GM20431 (cell line): ENCODE results near the gene TFEC.
"Not testable (repeated sequence)": the region's sequence is repeated elsewhere in the genome, so short reads cannot be mapped to it uniquely, and the experiment has no call there.

ENCODE experiments used
- in situ Hi-C: fragments of 300-500 bp; cut with MseI, MboI; formaldehyde crosslinking; loops from one replicate; pipeline ENCODE4 v1.15.0; 2020; ENCODE audit warnings: low sequenced_read_pairs; ENCODE audit not compliant: unreplicated experiment

Gene TFEC

GRCh38 chr7:115933471-115933870, 97.1 kb downstream of the TFEC start:
- in situ Hi-C loops = no loop called here

DNA sequence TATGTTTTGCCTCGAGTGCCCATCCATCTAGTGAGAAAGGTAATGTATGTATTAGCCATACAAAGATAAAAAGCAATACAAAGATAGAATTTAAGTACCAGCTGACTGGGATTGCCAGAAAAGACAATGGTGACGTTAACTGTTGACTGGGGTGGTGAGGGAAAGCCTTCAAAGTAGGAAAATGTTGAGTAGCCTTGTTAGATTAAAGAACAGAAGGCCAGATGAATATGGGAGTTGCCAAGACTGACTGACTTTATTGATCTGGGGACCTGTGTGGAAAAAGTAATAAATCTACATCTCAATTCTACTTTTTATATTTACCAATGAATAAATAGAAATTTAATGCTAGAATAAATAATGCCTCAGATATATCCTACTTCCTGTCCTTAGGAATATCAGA, 97.7 kb downstream of the TFEC start:
- in situ Hi-C loops = no loop called here

DNA sequence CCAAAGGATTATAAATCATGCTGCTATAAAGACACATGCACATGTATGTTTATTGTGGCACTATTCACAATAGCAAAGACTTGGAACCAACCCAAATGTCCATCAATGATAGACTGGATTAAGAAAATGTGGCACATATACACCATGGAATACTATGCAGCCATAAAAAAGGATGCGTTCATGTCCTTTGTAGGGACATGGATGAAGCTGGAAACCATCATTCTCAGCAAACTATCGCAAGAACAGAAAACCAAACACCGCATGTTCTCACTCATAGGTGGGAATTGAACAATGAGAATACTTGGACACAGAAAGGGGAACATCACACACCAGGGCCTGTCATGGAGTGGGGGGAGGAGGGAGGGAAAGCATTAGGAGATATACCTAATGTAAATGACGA, 100.4 kb downstream of the TFEC start:
- in situ Hi-C loops = not testable (repeated sequence)

DNA sequence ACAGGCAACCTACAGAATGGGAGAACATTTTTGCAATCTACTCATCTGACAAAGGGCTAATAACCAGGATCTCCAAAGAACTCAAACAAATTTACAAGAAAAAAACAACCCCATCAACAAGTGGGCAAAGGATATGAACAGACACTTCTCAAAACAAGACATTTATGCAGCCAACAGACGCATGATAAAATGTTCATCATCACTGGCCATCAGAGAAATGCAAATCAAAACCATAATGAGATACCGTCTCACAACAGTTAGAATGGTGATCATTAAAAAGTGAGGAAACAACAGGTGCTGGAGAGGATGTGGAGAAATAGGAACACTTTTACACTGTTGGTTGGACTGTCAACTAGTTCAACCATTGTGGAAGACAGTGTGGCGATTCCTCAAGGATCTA, 100.8 kb downstream of the TFEC start:
- in situ Hi-C loops = not testable (repeated sequence)

DNA sequence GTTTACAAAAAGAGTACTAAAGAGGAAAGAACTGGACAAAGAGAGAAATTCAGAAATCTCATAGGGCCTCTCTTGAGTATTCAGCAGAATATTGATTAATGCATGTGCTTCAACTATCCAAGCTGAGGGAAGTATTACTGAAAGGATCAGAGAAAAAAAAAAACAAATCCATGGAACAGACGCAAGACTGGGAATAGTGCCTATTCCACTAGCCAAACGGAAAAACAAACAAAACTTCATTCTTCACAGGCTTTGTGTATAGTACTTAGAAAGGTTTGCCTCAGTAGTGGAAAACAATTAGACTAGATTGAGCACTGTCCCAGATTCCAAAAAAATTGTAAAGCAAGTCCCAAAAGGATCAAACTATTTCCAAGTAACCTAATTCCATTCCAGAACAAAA, 106.2 kb downstream of the TFEC start:
- in situ Hi-C loops = no loop called here

DNA sequence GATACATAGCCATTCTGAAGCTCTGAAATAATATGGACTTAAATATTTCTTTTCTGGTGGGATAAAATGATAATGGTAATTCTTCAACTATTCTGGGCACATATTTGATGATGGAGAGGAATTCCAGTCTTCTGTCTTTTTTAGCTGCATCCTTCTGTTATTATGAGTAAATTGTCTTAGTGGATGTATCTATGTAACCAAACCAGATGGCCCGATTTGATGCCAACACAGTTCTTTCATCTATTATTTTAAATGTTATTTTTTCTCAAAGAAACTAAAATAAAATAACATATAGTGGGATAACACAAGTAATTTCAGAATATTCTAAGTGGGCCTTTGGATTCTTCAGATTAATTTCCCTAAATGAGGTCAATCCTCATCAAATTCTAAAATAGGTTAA, 110.2 kb downstream of the TFEC start:
- in situ Hi-C loops = no loop called here

DNA sequence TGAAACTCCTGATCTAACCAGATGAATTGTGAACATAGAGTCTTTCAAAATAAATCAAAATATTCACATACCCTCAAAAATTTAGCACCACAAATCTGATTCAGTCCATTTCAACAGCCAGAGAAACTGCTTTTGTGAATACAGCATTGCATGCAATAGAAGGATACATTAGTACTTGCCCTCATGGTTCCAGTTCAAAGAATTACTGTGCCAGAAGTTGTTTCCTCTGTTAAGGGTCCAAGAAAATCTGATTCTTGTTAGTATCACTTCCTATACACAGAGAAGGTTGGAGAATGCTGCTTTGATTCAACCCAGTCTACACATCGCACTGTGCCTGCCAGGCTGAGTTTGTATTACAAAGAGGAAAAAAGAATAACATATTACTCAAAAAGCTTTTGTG, 115.6 kb downstream of the TFEC start:
- in situ Hi-C loops = no loop called here

GRCh38 chr7:115911465-115911864, 119.1 kb downstream of the TFEC start:
- in situ Hi-C loops = no loop called here

DNA sequence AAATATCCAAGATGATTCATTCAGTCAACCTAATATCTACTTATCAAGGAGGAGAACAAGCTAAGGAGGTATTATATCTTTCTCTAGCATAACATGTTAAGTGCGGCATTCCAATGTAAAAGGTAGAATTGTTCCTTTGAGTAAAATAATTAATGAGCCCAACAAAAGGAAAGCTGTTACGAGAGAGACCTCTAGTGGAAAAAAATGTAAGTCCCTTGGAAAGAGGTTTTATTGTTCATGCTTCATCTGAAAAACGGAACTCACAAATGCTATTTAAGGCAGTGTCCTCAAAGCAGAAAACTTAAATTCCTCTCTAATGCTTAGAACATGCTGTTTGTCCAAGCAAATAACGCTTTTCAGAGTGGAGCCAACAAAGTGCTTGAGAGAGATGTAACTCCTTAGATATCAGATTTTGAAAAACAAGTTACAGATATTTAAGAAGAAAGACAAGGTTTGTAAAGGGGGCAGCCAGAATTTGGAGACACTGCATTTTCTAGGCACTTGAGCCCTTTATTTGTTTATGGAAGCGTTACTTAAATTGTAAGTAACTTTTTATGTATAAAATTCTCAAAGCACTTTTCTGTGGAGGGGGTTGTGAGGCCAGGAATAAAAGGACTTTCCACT, 119.9 kb downstream of the TFEC start:
- in situ Hi-C loops = no loop called here

DNA sequence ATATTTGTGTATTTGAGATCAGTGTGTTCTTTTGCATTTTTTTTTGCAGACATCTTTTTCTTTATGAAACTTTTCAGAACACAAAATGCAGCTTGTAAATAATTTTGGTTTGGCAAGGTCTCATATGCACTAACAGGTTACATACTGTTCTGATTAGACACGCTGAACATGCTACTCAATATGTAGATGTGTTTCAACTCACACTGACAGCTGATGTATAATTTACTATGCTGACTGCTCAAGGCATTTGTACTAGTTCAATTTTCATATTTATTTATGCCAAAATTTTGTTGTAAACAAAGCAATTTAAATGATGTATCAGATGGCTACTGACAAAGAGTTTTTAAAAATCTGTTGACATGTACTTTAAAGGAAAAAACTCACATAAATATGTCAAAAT, 123.8 kb downstream of the TFEC start:
- in situ Hi-C loops = no loop called here

DNA sequence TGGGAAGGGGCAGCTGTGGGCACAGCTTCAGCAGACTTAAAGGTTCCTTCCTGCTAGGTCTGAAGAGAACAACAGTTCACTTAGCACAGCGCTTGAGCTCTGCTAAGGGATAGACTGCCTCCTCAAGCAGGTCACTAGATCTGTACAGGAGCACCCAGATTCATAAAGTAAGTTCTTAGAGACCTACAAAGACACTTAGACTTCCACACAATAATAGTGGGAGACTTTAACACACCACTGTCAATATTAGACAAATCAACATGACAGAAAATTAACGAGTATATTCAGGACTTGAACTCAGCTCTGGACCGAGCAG, 140.9 kb downstream of the TFEC start:
- in situ Hi-C loops = no loop called here

DNA sequence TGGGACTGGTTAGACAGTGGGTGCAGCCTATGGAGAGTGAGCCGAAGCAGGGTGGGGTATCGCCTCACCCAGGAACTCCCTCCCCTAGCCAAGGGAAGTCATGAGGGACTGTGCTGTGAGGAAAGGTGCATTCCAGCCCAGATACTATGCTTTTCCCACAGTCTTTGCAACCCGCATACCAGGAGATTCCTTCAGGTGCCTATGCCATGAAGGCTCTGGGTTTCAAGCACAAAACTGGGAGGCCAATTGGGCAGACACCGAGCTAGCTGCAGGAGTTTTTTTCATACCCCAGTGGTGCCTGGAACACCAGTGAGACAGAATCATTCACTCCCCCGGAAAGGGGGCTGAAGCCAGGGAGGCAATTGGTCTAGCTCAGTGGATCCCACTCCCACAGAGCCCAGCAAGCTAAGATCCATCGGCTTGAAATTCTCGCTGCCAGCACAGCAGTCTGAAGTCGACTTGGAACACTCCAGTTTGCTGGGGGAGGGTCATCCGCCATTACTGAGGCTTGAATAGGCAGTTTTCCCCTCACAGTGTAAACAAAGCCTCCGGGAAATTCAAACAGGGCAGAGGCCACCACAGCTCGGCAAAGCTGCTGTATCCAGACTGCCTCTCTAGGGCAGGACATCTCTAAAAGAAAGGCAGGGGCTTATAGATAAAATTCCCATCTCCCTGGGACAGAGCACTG, 141.4 kb downstream of the TFEC start:
- in situ Hi-C loops = no loop called here

- in situ Hi-C loops = no loop called here
Measured at GRCh38 chr7:115885550-115885949, 145.0 kb downstream of the TFEC start.
